K562 (cell line): ENCODE data around the gene PTTG1IP. TPM values are rescaled to one million over a fixed set of nuclear protein-coding genes. Genes with fewer than 3 reads are reported as not detected.
A peak's percentile ranks its signal among the peaks of the same experiment; 100 is the strongest.

Experiments used
- CCAR2 ChIP-seq: fragments of 200-400 bp; formaldehyde crosslinking; IDR thresholded peaks from 2 replicates; pipeline ENCODE4 v1.6.1; 2017; ENCODE audit warnings: mild to moderate bottlenecking, low read depth, low read length
- CTCFL ChIP-seq: IDR thresholded peaks from 2 replicates; pipeline ENCODE4 v1.6.1; 2011; ENCODE audit warnings: borderline replicate concordance, low read depth, mild to moderate bottlenecking, moderate library complexity, low read length; ENCODE audit not compliant: insufficient read depth, poor library complexity, severe bottlenecking
- DLX4 ChIP-seq: fragments of 250-450 bp; sonication (Bioruptor Pico); IDR thresholded peaks from 2 replicates; pipeline ENCODE4 v1.6.1; 2021; ENCODE audit warnings: mild to moderate bottlenecking
- EHMT2 ChIP-seq: fragments of 450-650 bp; IDR thresholded peaks from 2 replicates; pipeline ENCODE4 v1.6.1; 2018; ENCODE audit warnings: antibody characterized with exemption
- ETS1 ChIP-seq: conservative IDR thresholded peaks from 2 replicates; pipeline ENCODE4 v1.6.1; 2011; ENCODE audit warnings: low read depth, mild to moderate bottlenecking, low read length; ENCODE audit not compliant: control insufficient read depth
- NFXL1 ChIP-seq: fragments of 450-650 bp; formaldehyde crosslinking; IDR thresholded peaks from 2 replicates; pipeline ENCODE4 v1.4.0; 2021; ENCODE audit warnings: mild to moderate bottlenecking
- POU5F1 ChIP-seq: fragments of 150-350 bp; IDR thresholded peaks from 2 replicates; pipeline ENCODE4 v1.6.1; 2014; ENCODE audit warnings: borderline replicate concordance, low read length, low read depth, mild to moderate bottlenecking; ENCODE audit not compliant: partially characterized antibody
- PTTG1 ChIP-seq: fragments of 450-650 bp; IDR thresholded peaks from 2 replicates; pipeline ENCODE4 v1.6.1; 2016; ENCODE audit warnings: low read depth, mild to moderate bottlenecking, missing genetic modification characterization, missing compliant biosample characterization
- SAP30 ChIP-seq: fragments of 200-600 bp; sonication (generic); IDR thresholded peaks from 2 replicates; pipeline ENCODE4 v1.6.1; 2012; ENCODE audit warnings: borderline replicate concordance, low read depth, mild to moderate bottlenecking, moderate library complexity, low read length, control low read depth, inconsistent platforms; ENCODE audit not compliant: insufficient read depth, poor library complexity, severe bottlenecking
- SETDB1 ChIP-seq: IDR thresholded peaks from one replicate; pipeline ENCODE4 v1.6.1; 2012; ENCODE audit warnings: low read length, control low read depth, inconsistent platforms
- SMAD2 ChIP-seq: fragments of 150-350 bp; IDR thresholded peaks from 2 replicates; pipeline ENCODE4 v1.6.1; 2014; ENCODE audit warnings: low read depth, mild to moderate bottlenecking, low read length
- SP2 ChIP-seq: IDR thresholded peaks from 2 replicates; pipeline ENCODE4 v1.6.1; 2011; ENCODE audit warnings: mild to moderate bottlenecking, low read depth, low read length, moderate library complexity; ENCODE audit not compliant: poor library complexity, severe bottlenecking; ENCODE audit errors: extremely low read depth
- TAF1 ChIP-seq: IDR thresholded peaks from 2 replicates; pipeline ENCODE4 v1.6.1; 2011; ENCODE audit warnings: mild to moderate bottlenecking, low read length, moderate library complexity; ENCODE audit not compliant: insufficient read depth, control insufficient read depth, severe bottlenecking; ENCODE audit errors: extremely low read depth
- TCF7 ChIP-seq: sonication (generic); IDR thresholded peaks from 2 replicates; pipeline ENCODE4 v1.6.1; 2016; ENCODE audit warnings: antibody characterized with exemption, borderline replicate concordance
- ZBTB33 ChIP-seq: sonication (generic); formaldehyde crosslinking; IDR thresholded peaks from 2 replicates; pipeline ENCODE4 v1.8.1; 2023; ENCODE audit warnings: mild to moderate bottlenecking, missing genetic modification reagents
- ZC3H11A ChIP-seq: IDR thresholded peaks from 2 replicates; pipeline ENCODE4 v1.6.1; 2012; ENCODE audit warnings: low read depth, low read length, improper control_type of control experiment
- ZNF175 ChIP-seq: fragments of 200-800 bp; sonication (Bioruptor generic); IDR thresholded peaks from 2 replicates; pipeline ENCODE4 v1.6.1; 2016; ENCODE audit warnings: low read depth, mild to moderate bottlenecking, missing genetic modification characterization, missing compliant biosample characterization
- ZNF395 ChIP-seq: fragments of 200-800 bp; sonication (Bioruptor generic); IDR thresholded peaks from 2 replicates; pipeline ENCODE4 v1.6.1; 2017; ENCODE audit warnings: missing genetic modification characterization, missing compliant biosample characterization
- ZNF780A ChIP-seq: fragments of 250-450 bp; sonication (Bioruptor Pico); IDR thresholded peaks from 2 replicates; pipeline ENCODE4 v1.5.0; 2021; ENCODE audit warnings: mild to moderate bottlenecking
- polyA plus RNA-seq, 8 experiments: library from polyadenylated mRNA; depleted of rRNA in 4 of 8; stranded (reverse) in 5 of 8; unstranded in 3 of 8; fragments of >200 nt; fragmentation: Nextera tagmentation in 2 of 8; fragmentation: Illumina TruSeq in 1 of 8; extraction: Ambion mirVana in 2 of 8; extraction: Trizol in 1 of 8; gene quantifications; 2 replicates each; pipeline versions ENCODE4 v1.2.1 to v1.2.3, GENCODE V29; 2011 to 2014; ENCODE audit warnings: inconsistent platforms in 1 of 8, missing spikeins in 1 of 8
- total RNA-seq, 7 experiments: library from RNA; depleted of rRNA in 6 of 7; stranded (reverse); fragments of >200 nt in 6 of 7; fragmentation: Illumina TruSeq in 2 of 7; extraction: Trizol in 2 of 7; gene quantifications; 2 replicates each; pipeline versions ENCODE4 v1.2.1 to v1.2.3, GENCODE V29; 2011 to 2021; ENCODE audit warnings: low replicate concordance in 1 of 7

Gene PTTG1IP
- total and polyA plus RNA-seq, 9 of the 15 experiments (the other 6 are each of a cell fraction or from before 2014, with no cell fraction given), result 5.0 to 99.3 (median 82.4) TPM

GRCh38 chr21:44854664-44855446, 18.6 kb downstream of the PTTG1IP start (continued):
- TF ChIP-seq NFXL1 (CRISPR knock-in tag) (no peak), ZNF175 (CRISPR knock-in tag) (peak; percentile 99), SP2 (no peak), CTCFL (peak; percentile 87), CCAR2 (no peak), TAF1 (peak; percentile 44), POU5F1 (no peak), SAP30 (peak; percentile 23), ETS1 (peak; percentile 86), PTTG1 (no peak), DLX4 (CRISPR knock-in tag) (no peak), SETDB1 (no peak), TCF7 (0 out of 2 replicates have a peak, but pooled peaks have one; percentile 47), SMAD2 (no peak), ZC3H11A (no peak), ZNF395 (peak; percentile 99), EHMT2 (no peak), ZBTB33 (no peak), ZNF780A (CRISPR knock-in tag) (no peak)
